Thymus (tissue), 11 donors: ENCODE data around the gene GHR. TPM values are rescaled to one million over a fixed set of nuclear protein-coding genes. Genes with fewer than 3 reads are reported as not detected.

Source experiments
- DNase-seq, 9 donors: peaks; one replicate each; pipeline ENCODE4 v3.0.0-alpha.2; 2013; ENCODE audit warnings: low spot score in 9 of 9, low read depth in 6 of 9, missing footprints in 1 of 9
- H3K27ac ChIP-seq, 2 donors: one replicate each; pipeline ENCODE4 v1.5.1; 2013; ENCODE audit warnings: control low read depth in 1 of 2, low read depth in 1 of 2, low read length in 1 of 2, mild to moderate bottlenecking in 1 of 2, moderate library complexity in 1 of 2
- H3K27me3 ChIP-seq, 2 donors: one replicate each; pipeline ENCODE4 v1.5.1; 2013; ENCODE audit warnings: low read length in 1 of 2; ENCODE audit not compliant: control insufficient read depth in 2 of 2, insufficient read depth in 1 of 2
- H3K36me3 ChIP-seq, 2 donors: one replicate each; pipeline ENCODE4 v1.5.1; 2013; ENCODE audit warnings: low read length in 1 of 2, mild to moderate bottlenecking in 1 of 2, moderate library complexity in 1 of 2; ENCODE audit not compliant: control insufficient read depth in 2 of 2, insufficient read depth in 2 of 2
- H3K4me1 ChIP-seq, 2 donors: one replicate each; pipeline ENCODE4 v1.5.1; 2013; ENCODE audit warnings: low read length in 2 of 2; ENCODE audit not compliant: control insufficient read depth in 2 of 2, insufficient read depth in 2 of 2
- H3K4me3 ChIP-seq, 2 donors: one replicate each; pipeline ENCODE4 v1.5.1; 2013; ENCODE audit warnings: low read length in 2 of 2, control low read depth in 1 of 2, mild to moderate bottlenecking in 1 of 2
- H3K9me3 ChIP-seq, 2 donors: one replicate each; pipeline ENCODE4 v1.5.1; 2013; ENCODE audit warnings: low read length in 1 of 2, mild to moderate bottlenecking in 1 of 2; ENCODE audit not compliant: control insufficient read depth in 2 of 2, insufficient read depth in 1 of 2
- WGBS: extraction: QIAGEN DNeasy Blood & Tissue Kit; methylation state at CpG from one replicate; pipeline ENCODE4 v1.1.7; 2013; 5-methylcytosine and 5-hydroxymethylcytosine counted together
- polyA plus RNA-seq: library from polyadenylated mRNA; stranded (reverse); fragments of 200-250 nt; gene quantifications from one replicate; pipeline ENCODE4 v1.2.3, GENCODE V29; 2013
- total RNA-seq: library from RNA; stranded (reverse); fragments of 120-200 nt; gene quantifications from one replicate; pipeline ENCODE4 v1.2.4, GENCODE V29; 2013
- donor health status: healthy.

GHR gene
- total and polyA plus RNA-seq, 2 donors, result 1.8 to 4.5 TPM

GRCh38 chr5:42592401-42593140, 169.3 kb downstream of the GHR start:
- no peaks in the 10 kb centered on the region for H3K9me3 ChIP-seq
- H3K27me3 ChIP-seq, result no peaks in the 10 kb centered on the region
- H3K27ac ChIP-seq, result no peak overlapping the region
- H3K36me3 ChIP-seq, result no peaks in the 10 kb centered on the region
- WGBS, result 96% methylated on average over 5 of the region's 5 CpGs
- no peak overlapping the region for H3K4me3 ChIP-seq
- no peaks in the 10 kb centered on the region for H3K4me1 ChIP-seq
- no peak for DNase-seq

- DNase-seq, result no peak
- Histone ChIP-seq H3K4me3 (no peak overlapping the region), H3K27me3 (no peaks in the 10 kb centered on the region), H3K27ac (no peak overlapping the region), H3K4me1 (no peaks in the 10 kb centered on the region), H3K9me3 (no peaks in the 10 kb centered on the region), H3K36me3 (no peaks in the 10 kb centered on the region)
Observed at GRCh38 chr5:42593591-42593990, 170.4 kb downstream of the GHR start.

DNA sequence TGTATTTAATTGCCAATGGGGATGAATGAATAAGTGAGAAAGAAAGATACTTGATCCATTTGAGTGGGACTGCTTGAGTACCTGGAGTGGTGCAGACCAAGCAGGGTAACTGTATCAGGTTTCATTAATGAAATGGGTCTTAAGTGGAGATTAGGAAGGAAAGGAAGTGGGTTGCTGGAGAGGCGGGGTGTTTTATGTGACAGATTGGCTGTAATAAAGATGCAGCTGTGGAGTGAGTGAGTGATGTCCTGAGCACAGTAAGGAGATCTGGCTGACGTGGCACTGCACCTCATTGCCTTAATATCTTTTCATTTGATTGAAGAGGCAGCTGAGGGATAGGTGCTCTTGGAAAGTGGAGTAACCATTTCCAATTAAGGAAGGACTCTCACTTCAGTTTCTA, 172.4 kb downstream of the GHR start:
- Histone ChIP-seq H3K27ac (no peak overlapping the region), H3K9me3 (no peaks in the 10 kb centered on the region), H3K4me3 (no peak overlapping the region), H3K4me1 (no peaks in the 10 kb centered on the region), H3K27me3 (no peaks in the 10 kb centered on the region), H3K36me3 (no peaks in the 10 kb centered on the region)
- WGBS, result 29% methylated on average over 2 of the region's 2 CpGs
- no peak for DNase-seq

- H3K4me1 ChIP-seq, result no peaks in the 10 kb centered on the region
- no peaks in the 10 kb centered on the region for H3K27me3 ChIP-seq
- H3K27ac ChIP-seq, result no peak overlapping the region
- no peak overlapping the region for H3K4me3 ChIP-seq
- DNase-seq, result no peak
- no peaks in the 10 kb centered on the region for H3K36me3 ChIP-seq
- WGBS, result 97% methylated on average over 1 of the region's 1 CpG
- no peaks in the 10 kb centered on the region for H3K9me3 ChIP-seq
Observed at GRCh38 chr5:42596817-42597216, 173.6 kb downstream of the GHR start.

DNA sequence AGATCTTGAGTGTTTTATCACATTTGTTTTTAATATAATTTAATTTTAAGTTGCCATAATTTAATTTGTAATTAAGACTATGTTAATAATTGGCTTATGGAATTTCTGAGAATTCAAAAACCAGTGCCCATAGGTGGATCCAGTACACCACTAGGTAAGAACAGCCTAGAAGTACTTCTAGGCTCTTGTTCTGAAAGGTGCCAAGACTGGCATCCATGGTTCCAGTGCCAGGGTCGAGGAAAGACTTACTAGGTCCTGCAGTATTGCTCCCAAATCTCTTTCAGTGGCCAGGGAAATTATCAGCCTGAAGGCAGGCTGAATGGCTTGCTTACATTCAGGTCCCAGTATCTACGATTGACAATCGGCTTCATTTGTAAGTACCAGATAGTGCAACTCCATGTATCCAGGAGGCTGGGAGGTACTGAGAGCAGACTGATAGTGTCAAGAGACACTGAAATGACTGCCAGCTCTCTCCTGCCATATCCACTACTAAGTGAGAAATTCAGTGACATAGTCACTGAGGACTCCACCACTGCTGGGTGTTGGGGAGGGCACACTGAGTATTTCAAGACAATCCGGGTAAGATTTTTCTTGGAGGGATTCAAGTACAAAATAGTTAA, 174.2 kb downstream of the GHR start:
- H3K4me1 ChIP-seq, result no peaks in the 10 kb centered on the region
- no peak for DNase-seq
- H3K27me3 ChIP-seq, result no peaks in the 10 kb centered on the region

GRCh38 chr5:42598311-42598710, 175.1 kb downstream of the GHR start:
- Histone ChIP-seq H3K9me3 (no peaks in the 10 kb centered on the region), H3K36me3 (no peaks in the 10 kb centered on the region), H3K27me3 (no peaks in the 10 kb centered on the region), H3K27ac (no peak overlapping the region), H3K4me1 (no peaks in the 10 kb centered on the region), H3K4me3 (no peak overlapping the region)
- DNase-seq, result no peak

More for the DNA sequence above, 174.2 kb downstream of the GHR start:
- Histone ChIP-seq H3K27ac (no peak overlapping the region), H3K4me3 (no peak overlapping the region), H3K36me3 (no peaks in the 10 kb centered on the region), H3K9me3 (no peaks in the 10 kb centered on the region)
- WGBS, result 91% methylated on average over 4 of the region's 4 CpGs

- no peaks in the 10 kb centered on the region for H3K4me1 ChIP-seq
- 95% methylated on average over 3 of the region's 3 CpGs for WGBS
- H3K27ac ChIP-seq, result no peak overlapping the region
- no peaks in the 10 kb centered on the region for H3K9me3 ChIP-seq
- DNase-seq, result no peak
- H3K36me3 ChIP-seq, result no peaks in the 10 kb centered on the region
- no peaks in the 10 kb centered on the region for H3K27me3 ChIP-seq
- no peak overlapping the region for H3K4me3 ChIP-seq
Observed at GRCh38 chr5:42599106-42599505, 175.9 kb downstream of the GHR start.

GRCh38 chr5:42600441-42600840, 177.2 kb downstream of the GHR start:
- 92% methylated on average over 1 of the region's 1 CpG for WGBS
- H3K4me3 ChIP-seq, result no peak overlapping the region
- no peaks in the 10 kb centered on the region for H3K27me3 ChIP-seq
- H3K9me3 ChIP-seq, result no peaks in the 10 kb centered on the region
- peak in 1 of 9 donors; percentile 3 for DNase-seq
- H3K36me3 ChIP-seq, result no peaks in the 10 kb centered on the region
- H3K4me1 ChIP-seq, result no peaks in the 10 kb centered on the region
- peak overlapping the region in 1 of 2 donors; percentile 24 for H3K27ac ChIP-seq

GRCh38 chr5:42604171-42604711, 181.0 kb downstream of the GHR start:
- Histone ChIP-seq H3K27ac (no peak overlapping the region), H3K4me1 (no peaks in the 10 kb centered on the region), H3K4me3 (no peak overlapping the region), H3K36me3 (no peaks in the 10 kb centered on the region), H3K27me3 (no peaks in the 10 kb centered on the region), H3K9me3 (no peaks in the 10 kb centered on the region)
- DNase-seq, result no peak
